GDM1 (cell line): ENCODE measurements around the gene PCDHA6.
"Not testable (repeated sequence)": the region's sequence is repeated elsewhere in the genome, so short reads cannot be mapped to it uniquely, and the experiment has no call there.

Experiments used
- DNase-seq: peaks from one replicate; lab custom pipeline; 2025; lab: John Stamatoyannopoulos, UW

The PCDHA6 gene

DNA sequence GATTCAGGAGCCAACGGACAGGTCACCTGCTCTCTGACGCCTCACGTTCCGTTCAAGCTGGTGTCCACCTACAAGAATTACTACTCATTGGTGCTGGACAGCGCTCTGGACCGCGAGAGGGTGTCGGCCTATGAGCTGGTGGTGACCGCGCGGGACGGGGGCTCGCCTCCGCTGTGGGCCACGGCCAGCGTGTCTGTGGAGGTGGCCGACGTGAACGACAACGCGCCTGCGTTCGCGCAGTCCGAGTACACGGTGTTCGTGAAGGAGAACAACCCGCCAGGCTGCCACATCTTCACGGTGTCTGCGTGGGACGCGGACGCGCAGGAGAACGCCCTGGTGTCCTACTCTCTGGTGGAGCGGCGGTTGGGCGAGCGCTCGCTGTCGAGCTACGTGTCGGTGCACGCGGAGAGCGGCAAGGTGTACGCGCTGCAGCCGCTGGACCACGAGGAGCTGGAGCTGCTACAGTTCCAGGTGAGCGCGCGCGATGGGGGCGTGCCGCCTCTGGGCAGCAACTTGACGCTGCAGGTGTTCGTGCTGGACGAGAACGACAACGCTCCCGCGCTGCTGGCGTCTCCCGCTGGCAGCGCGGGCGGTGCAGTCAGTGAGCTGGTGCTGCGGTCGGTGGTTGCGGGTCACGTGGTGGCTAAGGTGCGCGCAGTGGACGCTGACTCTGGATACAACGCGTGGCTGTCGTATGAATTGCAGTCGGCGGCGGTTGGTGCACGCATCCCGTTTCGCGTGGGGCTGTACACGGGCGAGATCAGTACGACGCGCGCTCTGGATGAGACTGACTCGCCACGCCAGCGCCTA, 29.6 kb downstream of the PCDHA6 start:
- no peak for DNase-seq

DNA sequence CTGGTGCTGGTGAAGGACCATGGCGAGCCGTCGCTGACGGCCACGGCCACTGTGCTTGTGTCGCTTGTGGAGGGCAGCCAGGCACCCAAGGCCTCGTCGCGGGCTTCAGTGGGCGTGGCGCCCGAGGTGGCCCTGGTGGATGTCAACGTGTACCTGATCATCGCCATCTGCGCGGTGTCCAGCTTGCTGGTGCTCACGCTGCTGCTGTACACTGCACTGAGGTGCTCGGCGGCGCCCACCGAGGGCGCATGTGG, 30.2 kb downstream of the PCDHA6 start:
- DNase-seq: no peak

DNA sequence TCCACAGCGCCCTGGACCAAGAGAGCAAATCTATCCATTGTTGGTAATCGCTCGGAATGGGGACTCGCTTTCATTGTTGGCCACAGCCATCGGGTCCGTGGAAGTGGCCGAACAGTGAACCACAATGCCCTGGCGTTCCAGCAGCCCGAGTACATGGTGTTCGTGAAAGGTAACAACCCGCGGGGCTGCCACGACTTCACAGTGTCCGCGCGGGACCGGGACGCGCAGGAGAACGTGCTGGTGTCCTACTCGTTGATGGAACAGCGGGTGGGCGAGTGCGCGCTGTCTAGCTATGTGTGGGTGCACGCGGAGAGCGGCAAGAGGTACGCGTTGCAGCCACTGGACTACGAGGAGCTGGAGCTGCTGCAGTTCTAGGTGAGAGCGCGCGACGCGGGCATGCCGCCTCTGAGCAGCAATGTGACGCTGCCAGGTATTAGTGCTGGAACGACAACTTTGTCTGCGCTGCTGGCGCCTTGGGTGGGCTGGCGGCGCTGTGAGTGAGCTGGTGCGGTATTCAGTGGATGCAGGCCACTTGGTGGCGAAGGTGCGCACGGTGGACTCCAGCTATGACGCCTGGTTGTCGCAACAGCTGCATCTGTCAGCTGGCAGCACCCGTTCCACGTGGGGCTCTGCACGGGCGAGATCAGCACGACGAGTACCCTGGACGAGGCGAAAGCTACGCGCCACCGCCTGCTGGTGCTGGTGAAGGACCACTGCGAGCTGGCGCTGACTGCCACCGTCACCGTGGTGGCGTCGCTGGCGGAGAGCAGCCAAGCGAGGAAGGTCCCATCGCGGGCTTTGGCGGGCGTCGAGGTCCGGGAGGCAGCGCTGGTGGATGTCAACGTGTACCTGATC, 34.9 kb downstream of the PCDHA6 start:
- DNase-seq: no peak

DNA sequence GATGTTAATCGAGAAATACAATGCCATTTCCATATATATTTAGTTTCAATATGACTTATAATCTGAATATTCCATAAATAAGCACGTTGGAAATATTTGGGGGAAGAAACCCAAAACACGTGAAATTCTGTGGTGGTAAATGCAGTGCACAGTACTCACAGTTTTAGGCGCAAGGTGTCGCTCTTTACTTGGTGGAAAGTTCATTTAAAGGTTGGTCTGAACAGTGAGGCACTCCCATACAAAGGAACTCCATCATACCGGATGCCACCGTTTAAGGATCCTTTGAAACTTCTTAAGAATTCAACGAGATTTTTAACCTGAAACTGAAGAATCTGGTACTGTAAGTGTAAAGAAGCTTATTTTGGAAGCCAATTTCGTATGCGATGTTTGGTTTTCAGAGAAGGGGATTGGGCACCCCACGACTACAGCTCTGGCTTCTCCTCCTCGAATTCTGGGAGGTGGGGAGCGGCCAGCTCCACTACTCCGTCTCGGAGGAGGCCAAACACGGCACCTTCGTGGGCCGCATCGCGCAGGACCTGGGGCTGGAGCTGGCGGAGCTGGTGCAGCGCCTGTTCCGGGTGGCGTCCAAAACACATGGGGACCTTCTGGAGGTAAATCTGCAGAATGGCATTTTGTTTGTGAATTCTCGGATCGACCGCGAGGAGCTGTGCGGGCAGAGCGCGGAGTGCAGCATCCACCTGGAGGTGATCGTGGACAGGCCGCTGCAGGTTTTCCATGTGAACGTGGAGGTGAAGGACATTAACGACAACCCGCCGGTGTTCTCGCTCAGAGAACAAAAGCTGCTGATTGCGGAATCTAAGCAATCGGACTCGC, 41.2 kb downstream of the PCDHA6 start, which contains the start of gene PCDHA11:
TSS of gene PCDHA11 (plus strand) at position 237 of the 834 bp plus-strand sequence. CDS start at position 384, 147 bp downstream.
- DNase-seq: no peak

DNA sequence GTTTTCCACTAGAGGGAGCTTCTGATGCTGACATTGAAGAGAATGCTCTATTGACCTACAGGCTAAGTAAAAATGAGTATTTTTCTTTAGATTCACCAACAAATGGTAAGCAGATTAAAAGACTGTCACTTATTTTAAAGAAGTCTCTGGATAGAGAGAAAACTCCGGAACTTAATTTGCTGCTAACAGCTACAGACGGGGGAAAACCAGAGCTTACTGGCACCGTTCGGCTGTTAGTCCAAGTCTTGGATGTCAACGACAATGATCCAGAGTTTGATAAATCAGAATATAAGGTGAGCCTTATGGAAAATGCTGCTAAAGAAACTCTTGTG, 41.8 kb downstream of the PCDHA6 start:
- DNase-seq: no peak

DNA sequence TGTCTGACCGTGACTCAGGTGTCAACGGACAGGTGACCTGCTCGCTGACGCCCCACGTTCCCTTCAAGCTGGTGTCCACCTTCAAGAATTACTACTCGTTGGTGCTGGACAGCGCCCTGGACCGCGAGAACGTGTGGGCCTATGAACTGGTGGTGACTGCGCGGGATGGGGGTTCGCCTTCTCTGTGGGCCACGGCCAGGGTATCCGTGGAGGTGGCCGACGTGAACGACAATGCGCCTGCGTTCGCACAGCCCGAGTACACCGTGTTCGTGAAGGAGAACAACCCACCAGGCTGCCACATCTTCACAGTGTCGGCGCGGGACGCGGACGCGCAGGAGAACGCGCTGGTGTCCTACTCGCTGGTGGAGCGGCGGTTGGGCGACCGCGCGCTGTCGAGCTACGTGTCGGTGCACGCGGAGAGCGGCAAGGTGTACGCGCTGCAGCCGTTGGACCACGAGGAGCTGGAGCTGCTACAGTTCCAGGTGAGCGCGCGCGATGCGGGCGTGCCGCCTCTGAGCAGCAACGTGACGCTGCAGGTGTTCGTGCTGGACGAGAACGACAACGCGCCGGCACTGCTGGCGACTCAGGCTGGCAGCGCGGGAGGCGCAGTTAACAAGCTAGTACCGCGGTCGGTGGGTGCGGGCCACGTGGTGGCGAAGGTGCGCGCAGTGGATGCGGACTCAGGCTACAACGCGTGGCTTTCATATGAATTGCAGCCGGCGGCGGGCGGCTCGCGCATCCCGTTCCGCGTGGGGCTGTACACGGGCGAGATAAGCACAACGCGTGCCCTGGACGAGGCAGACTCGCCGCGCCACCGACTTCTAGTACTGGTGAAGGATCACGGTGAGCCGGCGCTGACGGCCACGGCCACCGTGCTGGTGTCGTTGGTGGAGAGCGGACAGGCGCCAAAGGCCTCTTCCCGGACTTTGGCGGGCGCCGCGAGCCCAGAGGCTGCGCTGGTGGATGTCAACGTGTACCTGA, 42.8 kb downstream of the PCDHA6 start:
- DNase-seq: no peak

DNA sequence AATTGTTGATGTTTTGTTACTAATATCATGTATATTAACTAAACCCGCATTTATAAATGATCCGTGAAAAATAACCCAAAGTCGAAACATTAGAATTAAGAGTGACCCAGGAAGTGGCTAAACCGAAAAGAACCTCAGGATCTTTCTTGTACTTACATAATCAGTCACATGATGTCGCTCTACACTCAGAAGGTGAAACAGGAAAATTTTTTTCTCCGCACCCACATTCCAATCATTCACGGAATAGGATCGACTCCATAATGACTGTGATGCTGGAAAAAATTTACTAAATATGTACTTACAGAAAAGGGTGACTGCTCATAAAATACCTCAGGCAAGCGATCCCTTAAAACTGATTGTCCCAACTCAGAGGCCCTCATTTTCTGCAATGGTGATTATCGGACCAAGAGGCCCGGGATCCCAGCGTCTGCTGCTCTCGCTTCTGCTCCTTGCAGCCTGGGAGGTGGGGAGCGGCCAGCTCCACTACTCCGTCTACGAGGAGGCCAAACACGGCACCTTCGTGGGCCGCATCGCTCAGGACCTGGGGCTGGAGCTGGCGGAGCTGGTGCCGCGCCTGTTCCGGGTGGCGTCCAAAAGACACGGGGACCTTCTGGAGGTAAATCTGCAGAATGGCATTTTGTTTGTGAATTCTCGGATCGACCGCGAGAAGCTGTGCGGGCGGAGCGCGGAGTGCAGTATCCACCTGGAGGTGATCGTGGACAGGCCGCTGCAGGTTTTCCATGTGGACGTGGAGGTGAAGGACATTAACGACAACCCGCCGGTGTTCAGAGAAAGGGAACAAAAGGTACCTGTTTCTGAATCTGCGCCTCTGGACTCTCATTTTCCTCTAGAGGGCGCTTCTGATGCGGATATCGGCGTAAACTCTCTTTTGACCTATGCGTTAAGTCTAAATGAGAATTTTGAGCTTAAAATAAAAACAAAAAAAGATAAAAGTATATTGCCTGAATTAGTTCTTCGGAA, 47.6 kb downstream of the PCDHA6 start, which contains the start of gene PCDHA12:
TSS of gene PCDHA12 (plus strand) at position 224 of the 981 bp plus-strand sequence. CDS start at position 389, 165 bp downstream.
- no peak for DNase-seq

DNA sequence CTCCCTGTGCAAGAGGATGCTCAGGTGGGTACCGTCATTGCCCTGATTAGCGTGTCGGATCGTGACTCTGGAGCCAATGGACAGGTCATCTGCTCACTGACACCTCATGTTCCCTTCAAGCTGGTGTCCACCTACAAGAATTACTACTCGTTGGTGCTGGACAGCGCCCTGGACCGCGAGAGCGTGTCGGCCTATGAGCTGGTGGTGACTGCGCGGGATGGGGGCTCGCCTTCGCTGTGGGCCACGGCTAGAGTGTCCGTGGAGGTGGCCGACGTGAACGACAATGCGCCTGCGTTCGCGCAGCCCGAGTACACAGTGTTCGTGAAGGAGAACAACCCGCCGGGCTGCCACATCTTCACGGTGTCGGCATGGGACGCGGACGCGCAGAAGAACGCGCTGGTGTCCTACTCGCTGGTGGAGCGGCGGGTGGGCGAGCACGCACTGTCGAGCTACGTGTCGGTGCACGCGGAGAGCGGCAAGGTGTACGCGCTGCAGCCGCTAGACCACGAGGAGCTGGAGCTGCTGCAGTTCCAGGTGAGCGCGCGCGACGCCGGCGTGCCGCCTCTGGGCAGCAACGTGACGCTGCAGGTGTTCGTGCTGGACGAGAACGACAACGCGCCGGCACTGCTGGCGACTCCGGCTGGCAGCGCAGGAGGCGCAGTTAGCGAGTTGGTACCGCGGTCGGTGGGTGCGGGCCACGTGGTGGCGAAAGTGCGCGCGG, 48.9 kb downstream of the PCDHA6 start:
- not testable (repeated sequence) for DNase-seq

DNA sequence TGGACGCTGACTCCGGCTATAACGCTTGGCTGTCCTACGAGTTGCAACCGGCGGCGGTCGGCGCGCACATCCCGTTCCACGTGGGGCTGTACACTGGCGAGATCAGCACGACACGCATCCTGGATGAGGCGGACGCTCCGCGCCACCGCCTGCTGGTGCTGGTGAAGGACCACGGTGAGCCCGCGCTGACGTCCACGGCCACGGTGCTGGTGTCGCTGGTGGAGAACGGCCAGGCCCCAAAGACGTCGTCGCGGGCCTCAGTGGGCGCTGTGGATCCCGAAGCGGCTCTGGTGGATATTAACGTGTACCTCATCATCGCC, 49.5 kb downstream of the PCDHA6 start:
- no peak for DNase-seq
